CD4-positive, alpha-beta T cell treated with Interleukin-1 beta for 1 hour (primary cell): ENCODE data around the gene ELANE.

ENCODE experiments used
- DNase-seq, 2 donors: peaks; one replicate each; pipeline ENCODE4 v3.0.0-alpha.2; 2020 to 2022

ELANE gene

GRCh38 chr19:852136-853013, at the start of gene ELANE:
ELANE (plus strand) TSS chr19:852303; CDS start chr19:852329, 26 bp downstream.
- no peak for DNase-seq

DNA sequence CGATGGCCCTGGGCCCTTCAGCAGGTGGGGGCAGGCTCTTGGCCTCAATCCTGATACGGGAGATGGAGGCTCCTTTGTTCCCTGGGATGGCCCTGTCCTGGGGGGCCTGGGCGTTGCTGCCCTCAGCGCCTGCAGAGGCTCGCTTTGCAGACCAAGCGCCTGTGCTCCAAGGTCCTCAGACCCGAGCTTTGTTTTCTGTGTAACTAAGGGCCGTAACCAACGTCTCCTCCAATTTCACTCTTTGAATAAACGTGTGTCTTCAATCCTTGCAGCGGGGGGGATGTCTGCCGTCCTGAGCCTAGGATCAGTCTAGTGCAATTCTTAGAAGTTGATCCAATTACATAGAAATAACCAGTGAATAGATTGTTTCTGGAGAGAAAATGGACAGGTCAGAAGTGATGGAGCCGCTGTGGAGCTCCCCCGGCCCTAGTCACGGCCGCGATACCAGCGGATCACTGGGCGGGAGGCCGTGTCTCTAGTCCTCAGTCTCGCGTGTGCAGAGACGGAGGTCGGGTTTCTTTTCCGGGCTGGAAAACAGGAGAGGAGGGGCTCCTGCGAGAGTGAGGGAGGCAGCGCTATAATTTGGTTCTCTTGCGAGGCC, 49.5 kb upstream of the ELANE start:
- DNase-seq, result no peak

- no peak for DNase-seq
Observed at GRCh38 chr19:803099-803561, 49.0 kb upstream of the ELANE start.

- no peak for DNase-seq
Observed at GRCh38 chr19:803686-804418, 48.3 kb upstream of the ELANE start.

- no peak for DNase-seq
Observed at GRCh38 chr19:804419-805165, 47.5 kb upstream of the ELANE start.

DNA sequence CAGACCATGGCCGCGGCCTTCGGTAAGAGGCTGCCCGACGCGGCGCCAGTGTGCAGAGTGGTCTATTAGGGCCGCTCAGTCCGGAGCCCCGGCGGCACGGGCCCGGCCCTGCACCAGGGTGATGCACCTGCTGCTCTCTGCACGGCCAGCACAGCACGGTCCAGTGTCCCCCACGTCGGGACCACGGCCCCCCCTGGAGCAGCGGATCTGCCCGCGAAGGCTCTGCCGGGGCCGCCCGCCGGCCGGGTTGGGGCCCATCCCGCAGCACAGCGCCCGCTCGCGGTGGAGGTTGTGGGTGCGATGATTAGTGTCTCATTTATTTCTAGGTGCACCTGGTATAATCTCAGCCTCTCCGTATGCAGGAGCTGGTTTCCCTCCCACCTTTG, 46.9 kb upstream of the ELANE start:
- no peak for DNase-seq

DNA sequence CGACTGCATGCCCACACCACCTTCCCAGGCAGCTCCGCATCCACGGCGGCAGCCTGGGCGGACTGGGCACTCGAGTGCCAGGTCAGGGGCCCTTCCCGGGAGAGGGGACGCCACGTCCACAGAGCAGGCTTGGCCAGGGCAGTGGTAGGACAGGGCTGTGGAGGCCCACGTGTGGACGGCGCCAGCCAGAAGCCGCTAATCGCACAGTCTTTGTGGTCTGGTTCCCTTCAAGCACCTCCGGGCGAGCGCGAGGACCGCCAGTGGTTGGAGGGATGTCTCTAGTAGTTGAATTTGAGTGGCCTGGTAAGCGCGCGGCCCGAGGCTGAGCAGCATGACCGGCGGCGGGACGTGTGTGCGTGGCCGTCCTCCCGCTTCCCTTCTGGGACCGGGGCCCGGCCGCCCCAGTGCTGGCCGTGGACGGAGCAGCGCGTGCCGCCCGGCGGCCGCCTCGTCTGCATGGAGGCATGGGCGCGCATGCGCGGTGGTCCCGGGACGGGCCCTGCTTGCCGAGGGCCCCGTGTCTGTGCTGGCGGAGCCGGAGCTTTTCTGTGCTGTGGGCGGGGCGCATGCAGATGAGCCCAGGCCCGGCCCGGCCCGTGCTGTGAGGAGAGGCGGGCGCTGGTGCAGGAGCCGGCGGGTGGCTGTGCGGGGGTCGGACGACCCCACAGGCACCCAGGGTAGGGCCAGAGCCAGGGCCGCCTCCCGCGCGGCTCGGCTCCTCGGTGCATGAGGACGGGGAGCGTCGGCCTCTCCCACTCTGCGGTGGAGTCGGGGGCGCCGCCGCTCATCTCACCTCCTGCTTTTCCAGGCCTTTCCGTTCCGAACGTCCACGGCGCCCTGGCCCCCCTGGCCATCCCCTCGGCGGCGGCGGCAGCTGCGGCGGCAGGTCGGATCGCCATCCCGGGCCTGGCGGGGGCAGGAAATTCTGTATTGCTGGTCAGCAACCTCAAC, 46.2 kb upstream of the ELANE start:
- DNase-seq, result no peak

DNA sequence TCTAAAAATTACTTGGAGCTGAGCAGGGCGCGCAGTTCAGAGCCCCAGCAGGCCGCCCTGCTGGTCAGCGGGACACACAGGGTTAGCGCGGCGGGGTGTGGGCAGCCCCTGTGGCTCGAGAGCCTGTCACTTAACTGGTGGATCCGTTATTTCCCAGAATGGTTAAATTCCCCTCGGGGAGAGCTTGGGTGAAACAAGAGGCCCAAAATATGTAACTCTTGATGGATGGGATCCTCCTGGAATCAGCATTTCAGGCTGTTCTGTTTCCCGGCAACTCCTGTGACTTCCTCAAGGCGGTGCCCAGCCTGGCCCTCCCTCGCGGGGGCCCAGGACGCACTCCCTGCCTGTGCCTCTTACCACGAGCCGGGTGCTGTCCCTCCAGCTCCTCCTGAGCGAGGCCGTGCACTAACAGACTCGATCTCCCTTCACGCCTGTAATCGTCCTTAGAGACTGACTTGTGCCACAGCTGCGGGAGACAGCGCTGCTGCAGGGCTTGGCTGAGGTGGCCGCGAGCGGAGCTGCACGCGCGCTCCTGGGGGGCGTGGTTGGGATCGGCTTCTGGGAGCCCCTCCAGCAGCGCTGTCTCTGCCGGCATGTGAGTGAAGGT, 45.2 kb upstream of the ELANE start:
- no peak for DNase-seq

DNA sequence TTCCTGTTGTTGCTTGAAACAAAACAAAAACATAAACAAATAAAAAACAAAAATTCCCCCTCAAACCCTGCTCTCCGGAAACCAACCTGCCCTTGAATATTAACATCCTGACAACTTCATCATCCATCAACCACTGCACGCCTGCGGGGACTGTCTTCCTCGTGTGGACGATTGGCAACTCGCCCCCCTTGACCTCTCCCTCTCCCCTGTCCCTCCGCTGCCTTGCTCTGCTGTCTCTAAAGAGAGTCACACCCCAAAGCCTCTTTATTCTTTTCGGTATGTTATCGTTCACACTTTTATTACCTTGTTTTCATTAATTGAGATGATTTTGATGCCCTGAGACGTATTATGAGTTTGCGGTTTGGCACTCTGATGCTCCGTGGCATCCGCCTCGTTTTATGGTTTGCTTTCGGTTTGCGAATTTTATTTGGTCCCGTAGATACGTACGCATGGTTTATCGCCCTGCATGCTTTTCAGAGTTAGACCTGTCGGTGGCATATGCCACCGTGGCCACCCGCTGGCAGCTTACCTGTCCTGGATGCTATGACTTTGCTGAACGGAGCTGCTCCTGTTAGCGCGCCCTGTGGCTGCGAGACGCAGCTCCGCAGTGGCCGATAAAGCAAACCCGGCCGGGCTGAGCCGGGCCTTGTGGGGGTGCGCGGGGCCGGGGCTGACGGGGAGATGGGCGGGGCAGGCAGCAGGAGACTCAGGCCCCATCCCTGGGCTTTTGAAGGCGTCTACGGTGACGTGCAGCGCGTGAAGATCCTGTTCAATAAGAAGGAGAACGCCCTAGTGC, 44.3 kb upstream of the ELANE start:
- DNase-seq, result no peak

GRCh38 chr19:808423-808775, 43.7 kb upstream of the ELANE start:
- no peak for DNase-seq

DNA sequence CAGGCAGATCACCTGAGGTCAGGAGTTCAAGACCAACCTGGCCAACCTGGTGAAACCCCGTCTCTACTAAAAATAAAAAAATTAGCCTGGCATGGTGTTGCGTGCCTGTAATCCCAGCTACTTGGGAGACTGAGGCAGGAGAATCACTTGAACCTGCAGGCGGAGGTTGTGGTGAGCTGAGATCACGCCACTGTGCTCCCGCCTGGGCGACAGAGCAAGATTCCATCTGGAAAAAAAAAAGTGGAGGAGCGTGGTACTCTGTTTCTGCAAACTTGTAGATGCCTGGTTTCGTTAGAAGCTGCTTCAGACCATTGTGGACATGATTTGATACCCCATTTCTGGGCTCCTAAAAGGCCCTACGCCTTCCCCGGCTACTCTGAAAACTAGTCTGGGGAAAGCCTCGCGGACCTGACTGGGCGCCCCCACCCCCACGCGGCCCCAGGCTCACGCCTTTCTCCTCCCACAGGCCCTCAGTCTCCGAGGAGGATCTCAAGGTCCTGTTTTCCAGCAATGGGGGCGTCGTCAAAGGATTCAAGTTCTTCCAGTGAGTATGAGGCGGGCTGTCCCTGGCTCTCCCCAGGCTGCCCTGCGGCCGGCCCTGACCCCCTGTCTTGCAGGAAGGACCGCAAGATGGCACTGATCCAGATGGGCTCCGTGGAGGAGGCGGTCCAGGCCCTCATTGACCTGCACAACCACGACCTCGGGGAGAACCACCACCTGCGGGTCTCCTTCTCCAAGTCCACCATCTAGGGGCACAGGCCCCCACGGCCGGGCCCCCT, 41.8 kb upstream of the ELANE start:
- DNase-seq, result no peak

DNA sequence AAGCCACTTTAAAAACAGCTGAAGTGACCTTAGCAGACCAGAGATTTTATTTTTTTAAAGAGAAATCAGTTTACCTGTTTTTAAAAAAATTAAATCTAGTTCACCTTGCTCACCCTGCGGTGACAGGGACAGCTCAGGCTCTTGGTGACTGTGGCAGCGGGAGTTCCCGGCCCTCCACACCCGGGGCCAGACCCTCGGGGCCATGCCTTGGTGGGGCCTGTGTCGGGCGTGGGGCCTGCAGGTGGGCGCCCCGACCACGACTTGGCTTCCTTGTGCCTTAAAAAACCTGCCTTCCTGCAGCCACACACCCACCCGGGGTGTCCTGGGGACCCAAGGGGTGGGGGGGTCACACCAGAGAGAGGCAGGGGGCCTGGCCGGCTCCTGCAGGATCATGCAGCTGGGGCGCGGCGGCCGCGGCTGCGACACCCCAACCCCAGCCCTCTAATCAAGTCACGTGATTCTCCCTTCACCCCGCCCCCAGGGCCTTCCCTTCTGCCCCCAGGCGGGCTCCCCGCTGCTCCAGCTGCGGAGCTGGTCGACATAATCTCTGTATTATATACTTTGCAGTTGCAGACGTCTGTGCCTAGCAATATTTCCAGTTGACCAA, 41.1 kb upstream of the ELANE start:
- no peak for DNase-seq

- no peak for DNase-seq
Observed at GRCh38 chr19:811506-812048, 40.5 kb upstream of the ELANE start.

- DNase-seq, result no peak
Observed at GRCh38 chr19:812049-812746, 39.9 kb upstream of the ELANE start.

DNA sequence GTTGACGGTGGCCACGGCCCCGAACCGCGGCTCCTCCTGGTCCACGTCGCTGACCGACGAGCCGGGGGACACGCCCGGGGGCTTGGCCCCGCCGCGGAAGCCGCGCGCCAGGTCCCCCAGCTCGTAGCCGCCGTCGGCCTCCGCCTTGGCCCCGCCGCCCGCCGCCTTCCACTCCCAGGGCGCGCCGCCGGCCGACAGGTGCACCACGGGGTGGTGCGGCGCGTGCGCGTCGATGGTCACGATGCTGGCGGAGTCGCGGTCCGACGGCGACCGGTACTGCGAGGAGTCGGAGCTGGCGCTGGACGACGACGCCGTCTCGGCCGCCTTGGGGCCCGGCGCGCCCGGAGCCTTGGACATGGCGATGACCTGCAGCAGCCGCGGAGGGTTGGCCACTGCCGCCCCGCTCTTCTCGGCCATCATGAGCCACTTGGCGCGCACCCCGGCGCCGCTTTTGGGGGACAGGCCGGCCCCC, 39.3 kb upstream of the ELANE start:
- DNase-seq, result no peak

DNA sequence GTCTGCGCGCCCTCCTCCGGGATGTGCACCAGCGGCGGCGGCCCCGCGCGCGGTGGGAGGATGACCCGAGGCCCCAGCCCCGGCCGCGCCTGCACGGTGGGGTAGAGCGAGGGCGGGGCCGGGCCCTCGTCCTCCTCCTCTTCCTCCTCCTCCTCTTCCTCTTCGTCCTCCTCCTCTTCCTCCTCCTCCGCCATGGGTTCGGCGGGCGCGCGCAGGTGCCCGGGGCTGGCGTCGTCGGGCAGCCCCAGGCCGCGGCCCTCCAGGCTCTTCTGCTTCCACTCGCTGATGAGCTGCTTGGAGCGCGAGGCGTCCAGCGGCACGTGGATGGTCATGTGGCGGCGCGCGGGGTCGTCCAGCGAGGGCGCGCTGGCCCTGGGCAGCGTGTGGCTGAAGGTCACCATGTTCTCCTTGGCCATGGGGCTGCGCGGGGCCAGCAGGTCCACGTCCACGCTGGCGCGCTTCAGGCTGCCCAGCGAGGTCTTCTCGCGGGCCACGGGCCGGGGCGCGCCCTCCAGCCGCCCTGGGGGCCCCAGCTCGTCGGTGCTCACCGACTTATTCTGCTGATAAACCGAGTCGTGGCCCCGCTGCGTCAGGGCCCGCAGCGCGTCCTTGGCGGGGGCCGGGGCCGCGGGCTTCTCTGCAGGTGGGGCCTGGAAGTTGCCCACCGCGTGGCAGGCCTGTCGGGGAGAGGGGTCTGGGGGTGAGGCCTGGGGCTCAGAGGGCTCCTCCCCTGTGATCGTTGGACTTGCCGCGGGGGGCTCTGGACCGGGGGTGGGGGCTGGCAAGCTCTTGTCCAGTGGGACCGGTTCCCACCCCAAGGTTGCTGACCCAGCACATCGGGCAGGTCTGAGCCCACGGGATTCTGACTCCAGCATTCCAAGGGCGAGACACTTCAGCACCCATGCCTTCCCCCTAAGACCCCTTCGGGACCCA, 38.6 kb upstream of the ELANE start:
- DNase-seq, result no peak
